HT-29 (cell line): ENCODE data around the gene TAP2. TPM values are rescaled to one million over a fixed set of nuclear protein-coding genes. Genes with fewer than 3 reads are reported as not detected.
A peak's percentile ranks its signal among the peaks of the same experiment; 100 is the strongest.
"Not testable (repeated sequence)": the region's sequence is repeated elsewhere in the genome, so short reads cannot be mapped to it uniquely, and the experiment has no call there.

Source experiments
- DNase-seq: peaks from one replicate; pipeline ENCODE4 v3.0.0-alpha.2; 2015; ENCODE audit warnings: low spot score
- total RNA-seq: library from RNA; depleted of rRNA; stranded (reverse); fragments of >200 nt; shearing (Covaris generic); gene quantifications from 2 replicates; pipeline ENCODE4 v1.2.3, GENCODE V29; 2014; rRNA removed

Gene TAP2
- total RNA-seq: 50.3 and 54.9 TPM in 2 replicates

DNA sequence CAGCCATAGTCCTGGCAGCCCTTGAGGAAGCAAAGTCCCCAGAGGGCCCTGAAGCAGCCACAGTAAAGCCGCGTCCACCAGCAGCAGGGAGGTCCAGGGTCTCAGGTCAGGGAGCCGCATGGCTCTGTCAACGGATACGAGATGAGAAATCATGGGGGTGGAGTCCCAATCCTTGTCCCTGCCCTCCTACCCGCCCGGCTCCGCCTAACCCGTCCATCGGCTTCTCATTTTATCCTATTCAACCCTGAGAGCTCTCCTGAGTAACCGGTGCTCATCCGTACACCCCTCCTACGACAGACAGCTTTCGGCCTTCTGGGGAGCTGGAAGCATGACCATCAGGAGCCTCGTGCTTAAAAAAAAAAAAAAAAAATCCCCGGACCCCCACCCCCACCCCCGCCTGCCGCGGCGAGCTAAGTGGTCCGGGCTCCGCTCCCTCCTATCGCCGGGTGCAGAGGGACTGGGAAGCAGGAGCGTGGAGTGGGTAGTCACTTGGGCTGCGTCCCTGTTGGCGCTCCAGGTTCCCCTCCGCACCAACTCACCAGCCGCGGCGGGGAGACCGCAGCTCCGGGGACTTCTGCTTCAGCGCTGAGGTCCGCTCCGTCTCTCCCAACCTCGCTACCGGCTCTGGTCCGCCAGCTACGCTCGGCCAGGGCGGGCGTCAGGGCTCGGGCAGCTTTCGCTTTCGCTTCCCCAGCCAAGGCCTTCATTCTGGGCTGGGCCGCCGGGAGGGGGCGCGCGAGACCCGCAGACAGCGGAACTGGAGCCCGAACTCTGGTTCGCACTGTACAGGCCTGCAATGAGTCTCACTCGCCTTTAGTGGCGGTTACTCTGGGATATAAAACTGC is at the start of gene TAP2:
Gene TAP2, minus strand, starts transcription at position 626 of the 845 bp plus-strand sequence. Its CDS starts 506 bp downstream, at position 120.
- DNase-seq: peak; percentile 96

DNA sequence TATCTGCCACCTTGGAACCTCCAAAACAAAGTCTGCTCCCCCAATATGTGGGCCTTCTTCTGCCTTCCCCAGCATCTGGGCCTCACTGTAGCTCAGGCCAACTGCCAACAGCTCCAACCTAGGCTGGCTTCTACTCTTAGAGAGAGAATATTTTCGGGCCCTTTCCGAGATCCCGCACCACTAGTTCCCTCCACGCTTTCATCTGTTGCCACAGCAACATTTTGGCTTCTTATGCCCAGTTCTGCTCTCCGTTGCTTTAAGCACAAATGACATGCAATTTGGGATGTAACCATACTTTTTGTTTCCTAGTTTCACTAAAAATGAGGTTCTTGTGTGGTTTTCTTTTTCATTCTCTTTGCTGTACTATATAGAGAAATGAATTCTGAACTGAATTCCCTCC is 49.1 kb upstream of the TAP2 start:
- no peak for DNase-seq

DNA sequence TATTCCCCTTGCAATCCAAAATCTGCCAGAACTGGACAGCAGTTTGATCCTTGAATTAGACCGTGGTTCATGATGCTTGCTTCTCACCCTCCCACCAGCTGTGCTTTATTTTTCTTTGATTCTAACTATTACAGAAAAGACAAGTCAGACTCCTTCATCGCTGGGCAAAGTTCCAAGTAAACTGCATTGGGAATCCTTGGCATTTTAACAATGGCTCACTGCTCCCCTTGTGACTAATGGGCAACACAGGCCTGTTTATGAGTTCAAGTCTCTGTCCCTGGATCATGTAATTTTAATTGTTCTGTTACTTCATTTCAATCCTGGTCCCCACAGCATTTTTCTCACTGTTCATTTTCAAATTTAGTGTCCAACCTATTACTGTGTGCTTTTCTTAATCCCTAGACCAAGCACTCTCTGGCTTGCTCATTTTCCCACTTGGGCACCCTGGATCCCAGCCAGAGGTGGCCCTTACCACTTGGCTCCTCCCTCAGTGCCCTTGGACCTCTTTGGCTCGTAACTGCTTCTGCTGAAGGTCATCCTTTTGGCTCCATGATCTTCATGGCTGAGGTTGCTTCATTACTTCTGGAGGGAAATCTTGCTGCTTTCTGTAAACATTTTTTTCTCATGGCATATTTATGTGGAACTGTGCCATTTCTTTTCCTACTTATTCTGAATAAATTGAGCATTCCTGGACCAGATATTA is 48.3 kb upstream of the TAP2 start:
- no peak for DNase-seq

DNA sequence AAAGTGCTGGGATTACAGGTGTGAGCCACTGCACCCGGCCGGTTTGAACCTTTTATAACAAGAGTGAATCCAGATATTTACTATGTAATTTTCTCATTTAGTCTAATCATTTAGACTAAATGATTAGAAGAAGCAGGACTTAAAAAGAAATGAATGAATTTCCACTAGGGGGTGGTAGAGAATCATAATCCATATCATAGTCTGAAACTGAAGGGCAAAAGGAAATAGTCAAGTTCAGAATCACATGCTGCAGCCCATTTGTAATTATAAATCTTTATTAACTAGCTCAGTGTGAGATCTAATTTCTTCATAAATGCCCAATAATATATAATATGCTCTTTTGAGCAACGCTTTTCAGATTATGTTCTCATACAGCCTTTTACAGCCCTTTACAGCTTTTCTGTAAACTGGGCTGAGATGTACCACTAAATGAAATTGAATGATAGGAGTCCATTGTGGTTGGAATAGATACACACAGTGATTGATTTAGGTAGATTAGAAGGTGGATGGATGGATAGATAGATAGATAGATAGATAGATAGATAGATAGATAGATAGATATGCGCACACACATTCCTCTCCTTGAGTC is 47.3 kb upstream of the TAP2 start:
- DNase-seq: peak; percentile 75

DNA sequence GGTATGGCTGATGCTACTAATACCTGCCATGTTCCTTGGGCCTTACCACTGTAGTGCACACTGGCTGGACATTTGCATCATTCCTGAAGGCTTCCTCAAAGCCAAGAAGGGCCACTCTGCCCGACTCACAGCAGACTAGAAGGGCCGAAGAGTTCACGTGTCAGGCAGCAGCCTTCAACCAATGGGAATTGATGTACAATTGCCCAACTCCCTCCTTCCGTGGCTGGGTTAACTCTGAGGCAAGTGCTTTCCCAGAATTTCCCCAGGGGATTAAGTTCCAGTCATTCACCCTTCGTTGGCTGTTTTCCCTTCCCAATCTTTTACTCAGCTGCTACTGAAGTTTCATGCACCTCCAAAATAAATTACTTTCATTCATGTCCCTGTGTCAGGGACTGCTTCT is 45.2 kb upstream of the TAP2 start:
- no peak for DNase-seq

DNA sequence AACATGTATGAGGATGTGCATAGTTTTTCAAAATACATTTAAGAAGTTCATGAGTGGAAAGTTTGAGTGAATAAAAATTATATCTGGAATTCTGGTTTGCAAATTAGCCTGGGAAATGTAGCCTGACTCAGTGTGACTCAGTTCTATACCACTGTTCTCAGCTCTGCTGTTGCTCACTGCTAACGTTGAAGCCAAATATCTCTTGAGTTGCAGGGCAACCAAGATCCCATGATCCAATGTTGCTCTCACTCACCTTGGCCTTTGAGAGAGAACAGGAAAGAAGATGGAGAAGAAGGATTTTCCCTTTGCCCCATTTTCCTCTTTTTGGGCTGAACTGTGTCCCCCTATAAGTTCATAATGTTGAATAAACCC is 44.3 kb upstream of the TAP2 start:
- DNase-seq: no peak

DNA sequence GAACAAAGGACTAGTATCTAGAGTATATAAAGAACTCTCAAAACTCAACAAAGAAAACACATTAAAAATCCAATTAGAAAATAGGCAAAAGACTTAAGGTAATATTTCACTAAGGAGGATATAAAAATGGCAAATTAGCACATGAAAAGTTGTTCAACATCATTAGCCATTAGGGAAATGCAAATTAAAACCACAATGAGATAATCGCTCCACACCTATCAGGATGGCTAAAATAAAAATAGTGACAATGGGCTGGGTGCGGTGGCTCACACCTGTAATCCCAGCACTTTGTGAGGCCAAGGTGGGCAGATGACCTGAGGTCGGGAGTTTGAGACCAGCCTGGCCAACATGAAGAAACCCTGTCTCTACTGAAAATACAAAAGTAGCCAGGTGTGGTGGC is 42.4 kb upstream of the TAP2 start:
- DNase-seq: not testable (repeated sequence)

DNA sequence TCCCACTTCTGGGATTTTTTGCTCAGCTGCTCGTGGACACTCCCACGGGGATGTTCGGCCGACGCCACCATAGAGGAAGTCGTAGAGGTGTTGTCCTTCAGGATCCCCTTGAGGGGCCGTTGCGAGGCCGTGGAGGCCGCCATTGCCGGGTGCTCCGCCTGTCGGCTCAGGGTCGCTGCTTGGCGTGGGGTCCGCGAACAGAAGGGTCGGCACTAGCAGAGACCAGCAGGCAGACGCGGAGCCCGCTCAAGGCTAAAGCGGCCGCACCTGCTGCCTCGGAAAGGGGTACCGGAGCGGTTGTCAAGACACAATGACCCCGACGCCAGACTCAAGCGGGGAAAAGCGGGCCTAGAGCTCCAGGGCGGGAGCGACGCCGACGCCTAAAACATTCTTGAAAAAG is 41.2 kb upstream of the TAP2 start:
- DNase-seq: no peak

DNA sequence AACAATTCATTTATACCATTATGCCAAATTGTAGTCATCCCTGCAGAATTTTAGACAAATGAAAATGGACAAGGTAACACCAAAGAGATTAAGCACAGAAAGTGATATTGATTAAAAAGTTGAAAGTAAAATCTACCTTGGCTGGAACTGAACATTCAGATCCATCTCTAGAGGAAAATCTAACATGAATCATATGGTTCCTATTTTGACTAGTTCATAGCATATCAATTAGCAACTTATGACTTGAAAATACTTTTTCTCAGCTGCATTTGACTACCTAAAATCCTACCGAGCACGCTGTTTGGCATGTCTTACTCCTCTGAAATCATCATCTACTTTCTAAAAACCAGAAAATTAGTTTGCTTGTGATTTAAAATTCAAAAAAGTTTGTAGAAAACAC is 38.1 kb upstream of the TAP2 start:
- no peak for DNase-seq

DNA sequence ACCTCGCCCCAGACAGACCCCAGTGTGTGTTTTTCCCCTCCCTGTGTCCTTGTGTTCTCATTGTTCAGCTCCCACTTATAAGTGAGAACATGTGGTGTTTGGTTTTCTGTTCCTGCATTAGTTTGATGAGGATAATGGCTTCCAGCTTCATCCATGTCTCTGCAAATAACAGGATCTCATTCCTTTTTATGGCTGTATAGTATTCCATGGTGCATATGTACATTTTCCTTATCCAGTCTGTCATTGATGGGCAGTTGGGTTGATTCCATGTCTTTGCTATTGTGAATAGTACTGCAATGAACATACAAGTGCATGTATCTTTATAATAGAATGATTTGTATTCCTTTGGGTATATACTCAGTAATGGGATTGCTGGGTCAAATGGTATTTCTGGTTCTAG is 35.4 kb upstream of the TAP2 start:
- DNase-seq: not testable (repeated sequence)

DNA sequence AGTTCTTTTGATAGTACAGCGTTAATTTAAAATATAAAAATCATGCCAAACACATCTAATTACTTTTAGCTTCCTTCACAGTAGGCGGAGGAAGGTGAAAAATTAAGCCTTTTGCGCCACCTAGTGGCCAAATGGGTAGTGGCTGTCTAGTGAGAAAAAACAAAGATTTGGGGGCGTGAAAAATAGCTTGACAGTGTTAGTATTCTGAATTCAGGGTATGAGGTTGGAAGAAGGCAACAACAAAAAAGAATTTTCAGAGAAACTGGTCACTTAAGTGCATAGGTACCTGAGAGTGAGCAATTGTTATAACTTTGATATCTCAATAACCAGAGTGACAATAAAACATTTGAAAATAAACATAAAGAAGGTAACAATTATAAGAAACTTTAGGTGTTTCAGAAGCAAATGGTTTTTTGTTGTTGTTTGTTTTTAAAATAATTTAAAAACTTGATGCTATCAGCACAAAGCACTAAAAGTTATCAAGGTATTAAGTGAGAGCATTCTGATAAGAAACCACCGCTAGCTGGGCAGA is 29.8 kb upstream of the TAP2 start:
- DNase-seq: peak; percentile 88

DNA sequence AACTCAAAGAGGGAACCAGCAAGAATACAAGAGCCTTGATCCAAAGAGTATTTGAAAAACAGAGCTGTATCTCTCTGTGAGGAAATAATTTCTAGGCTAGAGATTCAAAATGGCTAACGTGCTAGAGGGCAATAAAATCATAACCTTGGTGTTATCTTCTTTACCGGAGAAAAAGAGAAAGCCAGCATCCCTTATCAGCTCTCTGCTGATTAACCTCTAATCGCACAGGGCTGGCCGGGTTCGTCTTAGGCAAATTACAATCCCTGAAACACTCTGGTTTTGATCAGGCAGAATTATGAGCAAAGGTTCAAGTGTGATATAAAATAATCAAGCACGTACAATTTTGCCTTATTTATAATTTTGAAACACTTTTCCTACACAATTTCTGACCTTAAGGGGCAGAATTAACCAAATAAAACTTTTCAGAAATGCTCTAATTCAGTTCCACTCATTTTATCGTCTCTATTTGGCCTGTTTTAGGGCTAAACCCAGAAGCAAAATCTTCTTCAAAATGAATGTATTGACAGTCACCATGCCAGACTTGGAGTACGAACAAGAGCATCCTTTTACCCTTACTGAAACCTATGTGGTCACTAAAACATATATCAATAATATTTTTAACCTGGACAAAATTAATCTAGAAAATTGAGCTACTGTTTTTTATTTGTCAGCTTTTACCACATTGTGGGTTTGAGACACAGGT is 29.2 kb upstream of the TAP2 start:
- no peak for DNase-seq

DNA sequence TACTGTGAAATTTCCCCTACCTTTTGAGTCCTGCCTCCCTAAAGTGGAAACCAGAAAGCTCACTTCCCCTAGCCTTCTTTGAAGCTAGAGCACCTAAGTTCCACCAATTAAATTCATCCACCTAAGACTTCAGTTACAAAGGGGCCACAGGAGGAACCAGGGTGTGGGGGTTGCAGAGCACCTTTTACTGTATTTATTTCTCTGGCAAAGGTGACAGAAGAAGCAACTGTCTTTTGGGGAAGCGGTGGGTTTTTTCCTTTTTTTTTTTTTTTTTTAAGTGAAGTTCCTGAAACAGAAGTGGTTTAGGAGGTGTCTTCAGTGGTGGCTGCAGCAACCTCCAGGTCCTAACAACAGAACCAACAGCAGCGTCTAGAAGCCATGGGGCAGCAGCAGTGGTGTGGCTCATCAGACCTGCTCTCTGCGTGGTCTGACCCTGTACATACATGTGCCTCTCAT is 28.5 kb upstream of the TAP2 start:
- no peak for DNase-seq

DNA sequence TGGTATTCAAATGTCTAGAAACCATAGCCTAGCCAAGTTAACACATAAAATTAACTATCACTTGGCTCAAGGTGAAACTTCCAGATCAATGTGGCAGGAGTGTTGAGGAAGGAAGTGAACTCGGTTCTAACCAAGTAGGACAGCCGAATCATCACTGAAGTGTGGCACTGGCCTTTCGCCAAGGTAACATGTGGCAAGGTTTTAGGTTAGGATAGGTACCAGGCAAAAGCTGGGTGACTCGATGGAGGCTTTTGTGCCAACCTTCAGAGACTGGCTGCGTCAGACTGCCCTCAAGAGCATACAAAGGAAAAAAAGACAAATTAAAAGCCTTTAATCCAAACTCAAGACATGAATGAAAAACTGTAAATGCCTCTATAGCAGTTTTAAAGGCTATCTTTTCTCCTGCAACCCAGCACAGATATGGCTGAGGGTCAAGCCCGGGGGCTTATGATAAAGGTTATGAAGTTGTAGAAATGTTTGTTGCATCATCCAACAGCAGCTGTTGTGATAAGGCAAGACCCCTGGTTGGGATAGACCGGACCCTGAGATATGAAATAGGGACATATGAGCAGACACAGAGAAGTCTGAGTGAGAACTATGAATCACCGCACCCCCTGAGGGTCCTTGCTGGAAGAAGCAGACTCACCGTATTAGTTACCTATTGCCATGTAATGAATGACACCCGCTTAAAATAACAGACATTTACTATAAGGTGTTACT is 27.3 kb upstream of the TAP2 start:
- no peak for DNase-seq

DNA sequence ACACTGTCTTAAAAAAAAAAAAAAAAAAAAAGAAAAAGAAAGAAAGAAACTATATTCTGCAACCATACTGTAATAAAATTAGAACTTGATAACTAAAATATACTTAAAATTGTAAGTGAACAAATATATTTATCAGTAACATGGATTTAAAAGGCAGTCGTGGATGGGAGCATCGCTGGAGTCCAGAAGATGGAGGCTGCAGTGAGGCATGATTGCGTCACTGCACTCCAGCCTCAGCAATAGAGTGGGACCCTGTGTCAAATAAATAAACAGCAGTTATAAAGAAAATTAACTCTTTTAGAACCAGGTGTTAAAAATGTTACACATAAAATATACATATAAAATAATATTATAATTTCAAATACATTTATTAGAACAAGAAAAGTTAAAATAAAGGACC is 24.2 kb upstream of the TAP2 start:
- DNase-seq: no peak

DNA sequence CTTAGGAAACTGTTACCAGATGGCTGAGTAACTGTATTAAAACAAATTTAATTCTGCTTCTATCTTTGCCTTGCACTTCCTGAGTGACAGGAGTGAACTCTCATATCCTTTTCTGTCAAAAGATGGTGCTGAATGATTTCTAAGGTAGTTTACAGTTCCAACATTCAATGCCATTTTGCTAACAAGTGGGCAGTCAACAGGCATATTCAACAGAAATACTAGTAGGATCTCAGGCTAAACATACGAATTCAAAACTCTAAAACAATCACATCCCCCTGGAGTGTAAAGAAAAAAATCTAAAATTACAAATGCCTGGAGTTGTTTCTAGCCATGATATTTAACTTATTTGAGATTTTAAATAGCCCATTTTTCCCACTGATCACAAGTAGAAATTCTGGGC is 22.1 kb upstream of the TAP2 start:
- DNase-seq: no peak

DNA sequence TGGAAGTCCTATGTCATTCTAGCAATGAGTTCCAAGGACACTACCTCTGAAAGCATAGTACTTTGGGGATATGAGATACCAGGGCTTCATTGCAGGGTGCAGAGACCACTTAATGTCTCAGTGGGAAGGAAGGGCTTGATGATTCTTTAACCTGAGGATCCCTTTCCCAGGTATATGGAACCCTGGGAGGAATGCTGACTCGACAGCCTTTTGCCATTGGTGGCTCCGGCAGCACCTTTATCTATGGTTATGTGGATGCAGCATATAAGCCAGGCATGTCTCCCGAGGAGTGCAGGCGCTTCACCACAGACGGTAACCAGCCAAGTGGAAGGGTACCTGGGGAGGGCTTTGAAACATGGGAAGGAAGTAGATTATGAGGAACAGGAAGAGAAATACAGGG is 19.7 kb upstream of the TAP2 start:
- no peak for DNase-seq

DNA sequence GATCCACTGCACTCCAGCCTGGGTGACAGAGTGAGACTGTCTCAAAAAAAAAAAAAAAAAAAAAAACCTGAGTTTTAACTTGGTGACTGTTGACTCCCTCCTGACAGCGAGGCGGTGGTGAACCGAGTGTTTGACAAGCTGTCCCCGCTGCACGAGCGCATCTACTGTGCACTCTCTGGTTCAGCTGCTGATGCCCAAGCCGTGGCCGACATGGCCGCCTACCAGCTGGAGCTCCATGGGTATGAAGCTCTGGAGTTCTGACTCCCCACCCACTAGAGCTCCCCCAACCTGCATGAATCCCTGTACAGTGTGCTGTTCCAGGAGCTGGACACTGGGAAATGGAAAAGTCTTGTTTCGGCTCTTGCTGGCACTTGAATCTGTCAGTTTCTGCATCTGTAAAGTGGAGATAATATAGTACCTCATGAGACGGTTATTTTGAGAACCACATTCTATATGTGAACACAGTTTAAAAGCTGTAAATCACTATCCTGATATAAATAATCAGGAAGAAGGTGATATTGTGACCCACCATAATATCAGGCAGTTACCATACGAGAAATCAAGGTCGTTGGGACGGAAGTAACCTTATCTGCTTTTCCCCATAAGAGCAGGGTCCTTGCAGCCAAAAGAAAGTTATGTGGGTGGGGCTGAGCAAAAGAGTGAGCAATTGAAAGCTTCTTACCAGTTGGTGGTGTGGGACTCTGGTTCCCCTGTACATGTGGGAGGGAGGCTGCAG is 18.8 kb upstream of the TAP2 start:
- no peak for DNase-seq

DNA sequence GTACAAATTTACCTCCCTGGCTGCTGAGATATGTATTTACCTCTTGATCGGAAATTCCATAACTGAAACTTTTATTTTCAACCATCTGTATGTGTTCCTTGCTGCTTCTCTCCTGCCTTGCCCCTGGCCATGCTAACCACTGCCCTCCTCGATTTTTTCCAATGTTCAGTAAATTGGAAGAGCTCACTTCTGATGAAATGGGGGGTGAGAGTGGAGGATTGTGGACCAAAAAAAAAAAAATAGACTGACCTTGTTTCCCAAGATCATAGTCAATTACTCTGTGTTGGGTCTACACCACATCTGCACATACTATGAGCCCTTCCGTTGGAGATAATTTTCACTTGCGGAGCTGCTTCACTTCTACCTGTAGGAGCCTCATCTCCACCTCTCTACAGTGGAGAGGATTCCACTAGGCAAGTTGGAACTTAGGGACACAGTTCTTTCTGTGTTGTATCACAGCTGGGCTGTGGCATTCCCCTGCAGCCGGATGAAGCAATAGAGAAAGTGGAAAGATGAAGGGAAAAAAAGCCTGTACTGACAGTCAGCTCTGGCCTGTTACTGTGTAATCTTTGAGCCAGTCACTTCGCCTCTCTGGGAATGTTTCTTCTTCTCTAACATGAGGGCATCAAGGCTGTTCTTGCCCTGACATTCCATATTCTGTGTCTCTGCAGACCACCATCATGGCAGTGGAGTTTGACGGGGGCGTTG is 17.1 kb upstream of the TAP2 start:
- no peak for DNase-seq
